Measurements from ENCODE around the gene SMC3.

The SMC3 gene

GRCh38 chr10:110649347-110650264 is 82.1 kb downstream of the SMC3 start:
- DNase-seq = no peak

- DNase-seq = no peak
These were observed 82.8 kb downstream of the SMC3 start for GRCh38 chr10:110650265-110650668.

DNA sequence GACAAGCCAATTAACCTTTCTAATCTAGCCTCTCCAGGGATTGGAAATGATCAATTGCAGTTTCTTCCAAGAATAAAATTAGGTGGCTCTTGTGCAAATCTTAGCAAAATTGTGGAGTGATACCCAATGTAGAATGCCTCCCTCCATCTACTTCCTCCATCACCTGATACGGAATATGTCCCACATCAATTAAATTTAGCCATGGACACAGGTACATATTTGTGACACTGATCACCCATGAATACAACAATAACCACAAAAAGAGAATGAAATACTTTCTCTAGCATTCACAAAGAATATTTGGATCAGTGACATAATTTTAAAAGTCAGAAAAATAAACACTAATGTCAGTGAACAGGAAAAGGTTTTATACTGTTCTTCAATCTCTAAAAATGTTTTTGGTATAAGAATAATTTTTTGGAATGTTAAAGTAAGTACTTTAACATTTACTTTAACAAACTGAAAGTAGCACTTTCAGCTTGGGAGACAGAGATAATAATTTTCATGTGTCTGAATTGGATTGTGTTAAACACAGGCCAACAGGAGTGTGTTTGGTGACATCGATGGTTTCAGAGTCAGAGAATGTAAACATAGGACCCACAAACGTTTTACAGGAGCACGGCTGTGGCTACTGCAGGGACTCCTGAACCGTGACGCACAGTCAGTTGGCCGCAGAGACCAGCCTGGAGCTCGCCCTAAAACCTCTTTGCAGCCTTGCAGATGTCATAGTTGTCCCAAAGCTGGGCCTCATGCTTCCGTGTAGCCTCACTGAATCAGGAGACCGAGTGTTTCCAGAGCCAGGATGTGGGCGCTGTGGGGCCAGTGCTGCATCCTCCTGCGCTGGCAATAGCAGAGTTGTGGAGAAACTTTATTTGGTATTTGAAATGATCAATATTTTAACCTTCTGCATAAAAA is 83.8 kb downstream of the SMC3 start:
- DNase-seq = no peak

- DNase-seq = no peak
These were observed 85.1 kb downstream of the SMC3 start for GRCh38 chr10:110652475-110653118.

Measured in NCI-H146 (cell line).